HG03439 (cell line): ENCODE results near the gene PTP4A1.

Experiments
- ATAC-seq: cut with Tn5 transposase; IDR thresholded peaks from one replicate; pipeline ENCODE4 v1.9.1; 2021; ENCODE audit warnings: mild to moderate bottlenecking, moderate library complexity; ENCODE audit not compliant: unreplicated experiment

The PTP4A1 gene

GRCh38 chr6:63554782-63555181, 17.5 kb upstream of the PTP4A1 start:
- ATAC-seq: no peak

GRCh38 chr6:63556369-63556768, 15.9 kb upstream of the PTP4A1 start:
- ATAC-seq: no peak

DNA sequence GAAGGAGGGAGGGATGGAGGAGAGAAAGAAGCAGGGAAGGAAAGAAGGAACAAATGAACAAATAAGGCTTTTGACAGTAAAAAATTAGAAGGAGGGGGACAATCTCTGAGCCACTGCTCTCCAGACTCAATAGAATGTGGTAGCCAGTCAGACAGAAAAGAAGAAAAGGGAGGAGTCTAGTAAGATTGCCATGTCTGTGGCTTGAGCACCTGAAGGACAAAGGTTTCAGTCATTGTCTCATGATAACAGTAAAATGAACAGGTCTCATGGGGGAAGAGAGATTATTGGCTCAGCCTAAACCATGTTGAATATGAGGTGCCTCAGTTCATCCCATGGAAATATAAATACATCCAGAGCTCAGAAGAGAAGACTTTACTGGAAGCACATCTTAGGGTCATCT, 14.0 kb upstream of the PTP4A1 start:
- peak; percentile 71 for ATAC-seq

- no peak for ATAC-seq
These were observed 11.4 kb upstream of the PTP4A1 start for GRCh38 chr6:63560801-63561287.

DNA sequence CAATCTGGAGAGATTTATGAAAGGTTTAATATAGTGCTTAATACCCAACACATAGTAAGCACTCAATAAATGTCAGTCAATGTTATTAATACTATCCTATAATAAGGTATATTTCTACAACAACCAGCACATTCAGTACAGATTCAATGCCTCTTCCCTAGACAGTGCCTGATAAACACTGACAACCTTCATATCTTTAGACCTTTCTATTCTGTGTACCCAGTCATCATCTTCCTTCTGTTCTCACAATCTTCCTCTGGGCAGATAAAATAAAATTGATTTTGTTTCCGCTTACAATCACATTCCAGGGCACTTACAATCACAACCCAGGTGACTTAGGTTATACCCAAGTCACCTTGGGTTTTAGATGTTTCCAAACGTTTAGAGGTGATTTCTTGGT, 11.0 kb upstream of the PTP4A1 start:
- no peak for ATAC-seq

DNA sequence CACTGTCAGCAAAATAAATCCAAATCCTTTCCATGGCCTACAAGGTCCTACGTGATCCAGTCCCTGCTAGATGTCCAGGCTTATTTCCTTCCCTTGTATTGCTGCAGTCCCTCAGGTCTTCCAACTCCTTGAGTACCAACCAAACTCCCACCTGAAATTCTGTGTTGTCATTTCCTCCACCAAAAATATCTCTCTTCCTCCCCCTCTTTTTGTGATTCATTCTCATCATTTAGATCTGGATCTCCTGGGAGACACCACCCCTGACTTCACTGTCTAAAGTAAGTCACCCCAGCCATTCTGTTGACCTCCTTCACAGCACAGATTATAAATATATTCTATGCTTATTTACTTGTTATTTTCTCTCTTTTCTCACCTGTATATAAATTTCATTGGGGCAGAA, 9.0 kb upstream of the PTP4A1 start:
- no peak for ATAC-seq

DNA sequence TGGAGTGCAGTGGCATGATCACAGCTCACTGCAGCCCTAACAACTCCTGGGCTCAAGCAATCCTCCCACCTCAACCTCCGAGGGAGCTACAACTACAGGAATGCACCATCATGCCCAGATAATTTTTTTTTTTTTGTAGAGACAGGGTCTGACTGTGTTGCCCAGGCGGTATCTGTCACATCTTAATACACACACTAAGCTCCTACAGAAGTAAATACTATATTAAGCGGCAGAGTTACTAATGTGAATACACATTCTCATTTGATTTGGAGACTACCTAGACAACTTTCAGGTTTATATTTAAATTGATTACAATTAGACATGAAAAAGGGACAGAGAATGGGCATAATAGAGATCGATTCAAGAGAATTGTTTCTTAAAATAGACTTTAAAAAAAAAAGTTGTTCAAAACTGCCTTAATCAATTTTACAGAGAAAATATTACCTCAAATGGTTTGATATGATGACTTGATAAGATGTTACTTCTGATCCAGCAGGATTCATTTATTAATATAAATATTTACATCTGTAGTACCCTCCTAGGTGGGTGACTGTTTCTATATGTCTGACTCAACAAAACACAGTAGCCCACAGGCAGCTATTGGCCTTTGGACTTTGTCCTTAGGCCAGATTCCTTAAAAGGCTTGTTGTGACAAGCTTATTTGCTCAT, 7.1 kb upstream of the PTP4A1 start:
- ATAC-seq: no peak

- no peak for ATAC-seq
These were observed 6.3 kb upstream of the PTP4A1 start for GRCh38 chr6:63565727-63566596.

DNA sequence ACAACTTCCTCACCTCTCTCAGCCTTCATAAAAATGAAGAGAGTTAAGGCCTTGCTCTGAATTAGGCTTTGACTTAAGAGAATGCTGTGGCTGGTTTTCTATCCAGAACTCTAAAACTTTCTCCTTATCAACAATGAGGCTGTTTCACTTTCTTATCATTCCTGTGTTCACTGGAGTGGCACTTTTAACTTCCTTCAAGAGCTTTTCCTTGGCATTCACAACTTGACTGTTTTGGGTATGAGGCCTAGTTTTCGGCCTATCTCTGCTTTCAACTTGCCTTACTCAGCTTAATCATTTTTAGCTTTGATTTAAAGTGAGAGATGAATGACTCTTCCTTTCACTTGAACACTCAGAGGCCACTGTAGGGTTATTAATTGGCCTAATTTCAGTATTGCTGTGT, 4.3 kb upstream of the PTP4A1 start:
- ATAC-seq: no peak

DNA sequence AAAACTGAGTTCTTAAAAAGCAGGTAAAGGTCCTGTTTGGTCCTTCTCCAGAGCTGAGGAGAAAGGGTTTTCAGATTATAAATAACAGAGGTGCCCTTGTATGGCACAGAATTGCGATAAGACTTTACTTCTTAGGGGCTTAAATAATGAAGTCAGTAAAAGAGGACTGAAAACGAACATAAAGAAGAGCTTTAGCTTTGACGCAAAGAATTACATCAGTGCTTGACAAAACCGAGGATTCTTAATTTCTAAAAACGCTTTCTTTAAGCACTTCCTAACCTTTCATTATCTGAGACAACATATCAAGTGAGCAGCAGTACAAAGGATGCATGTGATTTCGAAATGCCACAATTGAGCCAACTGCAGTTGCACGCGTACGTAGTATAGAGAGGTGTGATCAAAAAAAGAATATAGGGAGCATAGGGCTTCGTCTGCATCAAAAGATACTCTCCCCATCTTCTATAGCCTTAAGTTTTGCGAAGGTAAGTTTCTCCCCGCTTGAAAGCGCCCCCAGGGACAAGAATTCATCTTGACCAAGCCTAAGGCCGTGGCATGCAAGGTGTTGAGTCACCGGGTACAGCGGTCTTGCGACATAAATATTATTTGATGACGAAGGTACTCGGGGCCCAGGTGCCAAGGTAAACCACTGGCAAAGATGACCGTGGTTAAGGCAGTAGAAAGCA, 778 bp upstream of the PTP4A1 start:
- peak; percentile 13 for ATAC-seq

DNA sequence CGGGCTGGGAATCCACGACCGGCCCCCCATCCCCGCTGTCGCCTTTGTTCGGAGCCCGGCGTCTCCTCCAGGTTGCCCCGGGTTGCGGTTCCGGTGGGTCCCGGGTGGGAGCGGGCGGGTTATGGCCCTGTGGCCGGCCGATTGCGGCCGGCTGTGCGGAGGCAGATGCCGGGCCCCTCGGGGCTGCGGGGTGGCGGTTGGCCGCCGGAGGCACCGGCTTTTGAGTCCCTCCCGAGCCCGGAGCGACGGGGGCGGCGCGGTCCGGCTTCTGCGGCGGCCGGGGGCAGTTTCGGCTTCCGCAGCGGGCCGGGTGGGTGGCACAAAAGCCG, 431 bp downstream of the PTP4A1 start:
- ATAC-seq: peak; percentile 3

DNA sequence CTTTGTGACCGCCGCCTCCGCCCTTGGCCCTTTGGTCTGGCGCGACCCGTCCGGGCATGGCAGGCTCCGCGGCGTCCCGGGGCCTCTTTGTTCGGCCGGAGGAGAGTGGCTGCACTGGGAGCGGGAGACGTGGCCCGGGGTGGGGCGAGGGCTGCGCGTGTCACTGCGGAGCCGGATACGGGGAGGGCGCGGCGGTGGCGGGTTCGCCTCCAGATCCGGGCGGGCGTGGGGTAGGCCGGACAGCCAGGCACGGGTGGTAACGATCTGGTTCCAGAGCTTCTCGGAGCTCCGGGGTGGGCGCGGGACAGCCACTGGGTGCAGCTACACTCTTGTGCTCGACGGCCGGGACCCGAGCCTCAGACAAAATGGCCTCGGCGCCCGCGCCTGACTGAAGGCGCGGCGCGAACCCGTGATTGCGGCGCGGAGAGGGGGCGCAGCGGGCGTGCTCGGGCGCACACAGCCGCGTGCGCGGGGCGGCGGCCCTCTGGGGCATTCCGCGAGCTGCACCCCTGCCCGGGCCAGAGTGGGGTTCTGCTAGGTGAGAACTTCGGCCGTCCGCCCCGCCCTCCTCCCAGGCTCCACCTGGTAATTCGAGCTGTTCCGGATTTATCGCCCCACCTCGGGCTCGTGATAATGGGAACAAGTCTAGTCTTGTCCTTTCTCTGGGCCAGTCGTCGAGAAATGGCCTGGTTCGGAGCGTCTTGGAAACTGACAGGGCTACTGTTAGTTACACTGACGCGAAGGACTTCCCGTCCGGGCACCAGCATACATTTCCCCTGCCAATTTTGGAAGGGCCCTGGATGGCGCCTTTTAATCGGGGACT, 1.0 kb downstream of the PTP4A1 start:
- peak; percentile 53 for ATAC-seq

DNA sequence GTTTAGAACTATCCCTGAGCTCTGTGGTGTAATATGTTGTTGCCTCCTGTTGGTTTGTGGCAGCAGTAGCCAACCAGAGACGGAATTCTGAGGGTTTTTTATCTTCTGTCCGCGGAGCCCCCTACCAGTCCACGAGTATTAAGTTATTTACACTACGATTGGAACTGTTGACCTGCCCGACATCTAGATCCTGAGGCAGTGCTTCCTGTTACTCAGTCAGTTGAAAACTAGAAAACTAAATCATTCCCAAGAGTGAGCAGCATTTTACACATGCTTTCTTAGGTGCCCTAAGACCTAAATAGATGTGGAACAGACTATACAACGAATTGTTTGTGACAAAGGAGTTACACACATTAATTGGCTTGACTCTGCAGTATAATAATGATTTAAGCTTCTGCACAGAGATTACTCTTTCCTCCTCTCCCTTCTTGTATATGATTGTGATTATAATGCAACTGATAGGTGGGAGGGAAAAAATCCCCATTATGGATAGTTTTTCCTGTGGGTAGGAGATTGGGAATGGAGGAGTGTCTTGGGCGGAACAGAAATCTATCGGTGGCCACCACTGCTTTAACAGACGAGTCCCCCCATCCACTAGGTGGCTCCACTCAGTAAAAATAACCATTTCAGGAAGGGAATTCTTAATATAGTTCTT, 1.7 kb downstream of the PTP4A1 start:
- no peak for ATAC-seq

GRCh38 chr6:63574554-63574900, 2.2 kb downstream of the PTP4A1 start:
- ATAC-seq: no peak

GRCh38 chr6:63576147-63576772, 4.0 kb downstream of the PTP4A1 start:
- no peak for ATAC-seq

GRCh38 chr6:63576985-63577712, 4.9 kb downstream of the PTP4A1 start:
- ATAC-seq: no peak

GRCh38 chr6:63578757-63579156, 6.5 kb downstream of the PTP4A1 start:
- no peak for ATAC-seq

DNA sequence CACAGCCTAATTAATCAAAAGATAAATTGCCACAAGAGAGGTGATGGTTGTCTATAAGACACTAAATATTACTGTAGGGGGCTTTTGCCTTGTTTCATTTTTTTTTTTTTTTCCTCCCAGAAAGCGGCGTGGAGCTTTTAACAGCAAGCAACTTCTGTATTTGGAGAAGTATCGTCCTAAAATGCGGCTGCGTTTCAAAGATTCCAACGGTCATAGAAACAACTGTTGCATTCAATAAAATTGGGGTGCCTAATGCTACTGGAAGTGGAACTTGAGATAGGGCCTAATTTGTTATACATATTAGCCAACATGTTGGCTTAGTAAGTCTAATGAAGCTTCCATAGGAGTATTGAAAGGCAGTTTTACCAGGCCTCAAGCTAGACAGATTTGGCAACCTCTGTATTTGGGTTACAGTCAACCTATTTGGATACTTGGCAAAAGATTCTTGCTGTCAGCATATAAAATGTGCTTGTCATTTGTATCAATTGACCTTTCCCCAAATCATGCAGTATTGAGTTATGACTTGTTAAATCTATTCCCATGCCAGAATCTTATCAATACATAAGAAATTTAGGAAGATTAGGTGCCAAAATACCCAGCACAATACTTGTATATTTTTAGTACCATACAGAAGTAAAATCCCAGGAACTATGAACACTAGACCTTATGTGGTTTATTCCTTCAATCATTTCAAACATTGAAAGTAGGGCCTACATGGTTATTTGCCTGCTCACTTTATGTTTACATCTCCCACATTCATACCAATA, 7.8 kb downstream of the PTP4A1 start:
- ATAC-seq: no peak

- no peak for ATAC-seq
These were observed 8.4 kb downstream of the PTP4A1 start for GRCh38 chr6:63580704-63580961.
